Astrocyte (in vitro differentiated cells and primary cell): ENCODE data around the gene UST. TPM values are rescaled to one million over a fixed set of nuclear protein-coding genes. Genes with fewer than 3 reads are reported as not detected.

Experiments
- DNase-seq: peaks from one replicate; pipeline ENCODE4 v3.0.0-alpha.2; 2010; ENCODE audit warnings: low read depth
- FAIRE-seq: peaks from 2 replicates; lab custom pipeline; 2011; peaks lifted over from hg19 to GRCh38; lab: Jason Lieb, UNC
- H2AFZ ChIP-seq: 2 replicates; pipeline ENCODE4 v1.6.0; 2012; ENCODE audit warnings: low read depth, low read length, inconsistent platforms
- H3K27ac ChIP-seq: 2 replicates; pipeline ENCODE4 v1.5.1; 2011; ENCODE audit warnings: low read depth, low read length, inconsistent platforms
- H3K27me3 ChIP-seq: 2 replicates; pipeline ENCODE4 v1.6.0; 2011; ENCODE audit warnings: low read length, inconsistent platforms; ENCODE audit not compliant: insufficient read depth
- H3K36me3 ChIP-seq: 2 replicates; pipeline ENCODE4 v1.5.1; 2011; ENCODE audit warnings: low read length, inconsistent platforms; ENCODE audit not compliant: insufficient read depth
- H3K4me1 ChIP-seq: 2 replicates; pipeline ENCODE4 v1.5.1; 2011; ENCODE audit warnings: low read length, inconsistent platforms; ENCODE audit not compliant: insufficient read depth
- H3K4me2 ChIP-seq: 2 replicates; pipeline ENCODE4 v1.6.0; 2012; ENCODE audit warnings: low read length, inconsistent platforms
- H3K4me3 ChIP-seq: 2 replicates; pipeline ENCODE4 v1.5.1; 2011; ENCODE audit warnings: low read depth, mild to moderate bottlenecking, low read length, inconsistent platforms; ENCODE audit not compliant: insufficient read depth
- H3K79me2 ChIP-seq: 2 replicates; pipeline ENCODE4 v1.6.0; 2012; ENCODE audit warnings: mild to moderate bottlenecking, low read length, inconsistent platforms; ENCODE audit not compliant: insufficient read depth
- H3K9ac ChIP-seq: 2 replicates; pipeline ENCODE4 v1.6.0; 2012; ENCODE audit warnings: mild to moderate bottlenecking, low read length, inconsistent platforms
- H3K9me3 ChIP-seq: 2 replicates; pipeline ENCODE4 v1.5.1; 2012; ENCODE audit warnings: low read depth, mild to moderate bottlenecking, low read length, inconsistent platforms; ENCODE audit not compliant: insufficient read depth
- H4K20me1 ChIP-seq: 2 replicates; pipeline ENCODE4 v1.6.0; 2012; ENCODE audit warnings: low read length, inconsistent platforms; ENCODE audit not compliant: insufficient read depth
- H3K27ac Mint-ChIP-seq: one replicate; pipeline ENCODE4 v1.8.0; 2021; ENCODE audit warnings: mild to moderate bottlenecking, mixed read lengths; ENCODE audit not compliant: unreplicated experiment
- H3K27me3 Mint-ChIP-seq: one replicate; pipeline ENCODE4 v1.8.0; 2021; ENCODE audit warnings: low read depth, mixed read lengths; ENCODE audit not compliant: unreplicated experiment
- H3K36me3 Mint-ChIP-seq: one replicate; pipeline ENCODE4 v1.8.0; 2021; ENCODE audit warnings: low read depth, mixed read lengths; ENCODE audit not compliant: unreplicated experiment
- H3K4me1 Mint-ChIP-seq: one replicate; pipeline ENCODE4 v1.8.0; 2021; ENCODE audit warnings: low read depth, mixed read lengths; ENCODE audit not compliant: unreplicated experiment
- H3K4me3 Mint-ChIP-seq: one replicate; pipeline ENCODE4 v1.8.0; 2021; ENCODE audit warnings: mild to moderate bottlenecking, moderate library complexity, mixed read lengths; ENCODE audit not compliant: unreplicated experiment
- H3K9me3 Mint-ChIP-seq: one replicate; pipeline ENCODE4 v1.8.0; 2021; ENCODE audit warnings: mild to moderate bottlenecking, mixed read lengths; ENCODE audit not compliant: unreplicated experiment
- CTCF ChIP-seq: IDR thresholded peaks from 2 replicates; pipeline ENCODE4 v1.5.1; 2011; ENCODE audit warnings: low read depth, mild to moderate bottlenecking, inconsistent platforms, low read length, moderate library complexity; ENCODE audit not compliant: insufficient read depth
- EZH2 ChIP-seq: IDR thresholded peaks from 2 replicates; pipeline ENCODE4 v1.6.1; 2012; ENCODE audit warnings: mild to moderate bottlenecking, low read length, inconsistent platforms; ENCODE audit not compliant: insufficient read depth
- total RNA-seq: library from RNA; stranded (reverse); gene quantifications from 2 replicates; pipeline ENCODE4 v1.2.1, GENCODE V29; 2021

The UST gene
- total RNA-seq, 1 donor from 2014 or later, result 15.3 TPM

- no peaks in the 10 kb centered on the region for H3K27me3 ChIP-seq
- H2AFZ ChIP-seq, result no peak overlapping the region
- no peak overlapping the region for H3K27ac Mint-ChIP-seq
- no peak for FAIRE-seq
- H3K4me1 Mint-ChIP-seq, result peaks cover 18% of the 10 kb centered on the region
- peaks cover 21% of the 10 kb centered on the region for H4K20me1 ChIP-seq
- H3K27ac ChIP-seq, result no peak overlapping the region
- no peak overlapping the region for H3K4me3 Mint-ChIP-seq
- no peaks in the 10 kb centered on the region for H3K27me3 Mint-ChIP-seq
- H3K79me2 ChIP-seq, result peaks cover 7% of the 10 kb centered on the region
- H3K36me3 ChIP-seq, result no peaks in the 10 kb centered on the region
- no peak overlapping the region for H3K4me2 ChIP-seq
- no peaks in the 10 kb centered on the region for H3K9me3 Mint-ChIP-seq
- peaks cover 2% of the 10 kb centered on the region for H3K9me3 ChIP-seq
- TF ChIP-seq CTCF, result no peak
- no peak for TF ChIP-seq EZH2
- H3K36me3 Mint-ChIP-seq, result peaks cover 2% of the 10 kb centered on the region
- no peak overlapping the region for H3K9ac ChIP-seq
- no peak overlapping the region for H3K4me3 ChIP-seq
- DNase-seq, result no peak
- H3K4me1 ChIP-seq, result peaks cover 9% of the 10 kb centered on the region
These were observed 95.6 kb downstream of the UST start for GRCh38 chr6:148842296-148843019.

- H3K4me3 ChIP-seq, result no peak overlapping the region
- H3K9ac ChIP-seq, result no peak overlapping the region
- H3K27me3 ChIP-seq, result no peaks in the 10 kb centered on the region
- FAIRE-seq (no peak), DNase-seq (no peak)
- H4K20me1 ChIP-seq, result peaks cover 14% of the 10 kb centered on the region
- Mint-ChIP-seq H3K36me3 (peaks cover 2% of the 10 kb centered on the region), H3K4me3 (no peak overlapping the region), H3K4me1 (peaks cover 17% of the 10 kb centered on the region), H3K9me3 (no peaks in the 10 kb centered on the region), H3K27me3 (no peaks in the 10 kb centered on the region), H3K27ac (no peak overlapping the region)
- no peaks in the 10 kb centered on the region for H3K36me3 ChIP-seq
- H3K9me3 ChIP-seq, result peaks cover 2% of the 10 kb centered on the region
- H3K27ac ChIP-seq, result no peak overlapping the region
- H3K4me2 ChIP-seq, result no peak overlapping the region
- peaks cover 7% of the 10 kb centered on the region for H3K79me2 ChIP-seq
- H3K4me1 ChIP-seq, result peaks cover 2% of the 10 kb centered on the region
- H2AFZ ChIP-seq, result no peak overlapping the region
- TF ChIP-seq EZH2, result no peak
- no peak for TF ChIP-seq CTCF
These were observed 98.6 kb downstream of the UST start for GRCh38 chr6:148845464-148845863.
